ENCODE data around the gene ANKFN1. TPM values are rescaled to one million over a fixed set of nuclear protein-coding genes. Genes with fewer than 3 reads are reported as not detected.

The ANKFN1 gene
- total RNA-seq, 1 experiment from 2014 or later, result not detected

DNA sequence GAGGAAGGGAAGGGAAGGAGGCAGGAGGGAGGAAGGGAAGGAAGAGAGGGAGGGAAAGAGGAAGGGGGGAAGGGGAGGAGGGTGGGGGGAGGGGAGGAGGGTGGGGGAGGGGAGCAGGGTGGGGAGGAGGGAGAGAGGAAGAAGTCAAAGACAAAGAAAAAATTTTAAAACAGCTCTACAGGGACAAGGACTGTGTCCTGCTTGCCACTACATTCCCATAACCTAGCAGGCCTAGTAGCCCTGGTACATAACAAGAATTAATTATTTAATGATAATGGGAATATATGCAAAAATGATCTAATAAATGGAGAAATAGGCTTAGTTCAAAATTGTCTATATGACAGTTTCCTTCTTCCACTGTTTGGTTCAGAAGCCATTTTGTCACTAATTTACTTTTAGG is 392.7 kb downstream of the ANKFN1 start:
- Histone ChIP-seq H3K79me1 (ENCODE audit: insufficient read depth, low read depth, low read length, poor library complexity, severe bottlenecking) (no peaks in the 10 kb centered on the region), H3K14ac (ENCODE audit: insufficient read depth, low read length) (no peak overlapping the region), H2BK15ac (ENCODE audit: low read depth, low read length) (no peak overlapping the region), H3K27ac (ENCODE audit: insufficient read length, low read depth, low read length) (no peak overlapping the region), H3K79me2 (ENCODE audit: insufficient read depth, low read length) (no peaks in the 10 kb centered on the region), H3K56ac (ENCODE audit: insufficient read length, low read depth, low read length) (no peak overlapping the region), H2BK12ac (ENCODE audit: insufficient read length, low read depth, low read length) (no peak overlapping the region), H2BK20ac (ENCODE audit: low read depth, low read length, poor library complexity, severe bottlenecking) (no peak overlapping the region), H2BK5ac (ENCODE audit: insufficient read length, low read length) (no peak overlapping the region), H2AFZ (ENCODE audit: low read length) (no peak overlapping the region), H3K9ac (ENCODE audit: extremely low read depth, insufficient read length, low read length) (no peak overlapping the region), H3K4ac (ENCODE audit: low read depth, low read length) (no peak overlapping the region), H4K91ac (ENCODE audit: insufficient read length, low read depth, low read length) (no peak overlapping the region), H2BK120ac (ENCODE audit: low read depth, low read length, poor library complexity, severe bottlenecking) (no peak overlapping the region), H3K27me3 (ENCODE audit: insufficient read depth, low read length) (no peaks in the 10 kb centered on the region), H3K23me2 (ENCODE audit: insufficient read length, low read depth, low read length, poor library complexity, severe bottlenecking) (no peaks in the 10 kb centered on the region), H4K8ac (replicated peaks; ENCODE audit: insufficient read length, low read depth, low read length) (no peak overlapping the region), H3K9me3 (ENCODE audit: control insufficient read depth, low read depth, low read length) (no peaks in the 10 kb centered on the region), H4K20me1 (ENCODE audit: control insufficient read depth, insufficient read depth, insufficient read length) (no peaks in the 10 kb centered on the region), H3K4me2 (ENCODE audit: insufficient read depth, insufficient read length, low read length) (no peak overlapping the region), H4K5ac (ENCODE audit: insufficient read length, low read depth, low read length) (no peak overlapping the region), H3T11ph (ENCODE audit: low read length) (no peak overlapping the region), H3K23ac (ENCODE audit: insufficient read length, low read depth, low read length) (no peak overlapping the region), H3K18ac (ENCODE audit: insufficient read length, low read depth, low read length) (no peak overlapping the region), H2AK5ac (ENCODE audit: insufficient read length, low read length) (no peak overlapping the region), H3K4me1 (ENCODE audit: insufficient read depth, low read length) (no peaks in the 10 kb centered on the region)
- no peak for DNase-seq
- Mint-ChIP-seq H3K27me3 (ENCODE audit: low read depth) (no peaks in the 10 kb centered on the region), H3K36me3 (ENCODE audit: insufficient read depth in 1 of 3, low read depth in 3 of 3) (no peaks in the 10 kb centered on the region), H3K4me3 (no peak overlapping the region), H3K4me1 (peaks cover 10 to 20% of the 10 kb centered on the region in 2 experiments), H3K27ac (no peak overlapping the region), H3K9me3 (peaks cover 2 to 4% of the 10 kb centered on the region in 2 experiments; a peak in 3 of 5 replicates)
- TF ChIP-seq CTCF (conservative IDR thresholded peaks at IDR 0.05), result no peak
